Suprapubic skin (tissue), 4 donors: ENCODE results near the gene GGCX. TPM values are rescaled to one million over a fixed set of nuclear protein-coding genes. Genes with fewer than 3 reads are reported as not detected.
A peak's percentile ranks its signal among the peaks of the same experiment; 100 is the strongest.

ENCODE experiments used
- DNase-seq, 2 donors: peaks; one replicate each; pipeline ENCODE4 v3.0.0-alpha.2; 2019; ENCODE audit warnings: low spot score in 2 of 2
- H3K27ac ChIP-seq: fragments of 200-600 bp; sonication (generic); one replicate; pipeline ENCODE4 v1.5.1; 2019
- H3K27me3 ChIP-seq: fragments of 200-600 bp; sonication (generic); one replicate; pipeline ENCODE4 v1.5.1; 2019
- H3K36me3 ChIP-seq: fragments of 200-600 bp; sonication (generic); one replicate; pipeline ENCODE4 v1.5.1; 2019
- H3K4me1 ChIP-seq: fragments of 200-600 bp; sonication (generic); one replicate; pipeline ENCODE4 v1.5.1; 2019
- H3K4me3 ChIP-seq: fragments of 200-600 bp; sonication (generic); one replicate; pipeline ENCODE4 v1.5.1; 2019; ENCODE audit warnings: mild to moderate bottlenecking
- H3K9me3 ChIP-seq: fragments of 200-600 bp; sonication (generic); one replicate; pipeline ENCODE4 v1.5.1; 2019
- CTCF ChIP-seq, 2 donors: fragments of 200-600 bp in 1 of 2; fragments of 450-650 bp in 1 of 2; sonication (generic) in 1 of 2; IDR thresholded peaks; one replicate each; pipeline ENCODE4 v1.5.1; 2016 to 2019; ENCODE audit warnings: antibody characterized with exemption in 2 of 2, mild to moderate bottlenecking in 1 of 2, moderate library complexity in 1 of 2
- EP300 ChIP-seq: sonication (generic); formaldehyde crosslinking; IDR thresholded peaks from one replicate; pipeline ENCODE4 v1.6.1; 2017; ENCODE audit warnings: antibody characterized with exemption
- POLR2A ChIP-seq, 2 donors: fragments of 450-650 bp; IDR thresholded peaks; one replicate each; pipeline ENCODE4 v1.6.1; 2017; ENCODE audit warnings: antibody characterized with exemption in 2 of 2, mild to moderate bottlenecking in 2 of 2, moderate library complexity in 2 of 2
- POLR2AphosphoS5 ChIP-seq, 3 donors: sonication (generic); formaldehyde crosslinking; IDR thresholded peaks; one replicate each; pipeline ENCODE4 v1.6.1; 2017; ENCODE audit warnings: antibody characterized with exemption in 3 of 3
- WGBS: methylation state at CpG from one replicate; pipeline ENCODE4 v1.1.5; 2018; 5-methylcytosine and 5-hydroxymethylcytosine counted together
- total RNA-seq, 4 donors: library from RNA; depleted of rRNA; stranded (reverse); fragments of >200 nt; gene quantifications; one replicate each; pipeline ENCODE4 v1.1.0, GENCODE V29; 2016

Gene GGCX
- total RNA-seq, 4 donors from 2014 or later = 23.2 to 38.9 (median 27.7) TPM

DNA sequence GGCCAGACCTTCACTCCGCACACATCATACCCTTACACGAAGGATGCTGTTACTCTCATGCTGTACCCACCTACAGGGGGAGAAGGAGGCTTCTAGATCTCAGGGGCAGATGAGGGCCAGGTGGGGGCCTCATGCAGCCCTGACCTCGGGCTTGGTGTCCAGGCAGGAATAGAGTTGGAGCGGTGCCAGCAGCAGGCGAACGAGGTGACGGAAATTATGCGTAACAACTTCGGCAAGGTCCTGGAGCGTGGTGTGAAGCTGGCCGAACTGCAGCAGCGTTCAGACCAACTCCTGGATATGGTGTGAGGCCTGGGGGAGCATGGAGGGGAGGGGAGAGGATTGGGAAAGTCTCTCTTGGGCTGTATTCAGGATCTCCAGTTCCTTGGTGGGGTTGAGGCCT is 30.3 kb upstream of the GGCX start:
- H3K4me3 ChIP-seq = no peak overlapping the region
- peaks cover 70% of the 10 kb centered on the region for H3K4me1 ChIP-seq
- H3K9me3 ChIP-seq = no peaks in the 10 kb centered on the region
- WGBS = 85% methylated on average over 11 of the region's 12 CpGs
- H3K27me3 ChIP-seq = no peaks in the 10 kb centered on the region
- no peak for DNase-seq
- TF ChIP-seq POLR2A (IDR thresholded peaks at IDR 0.05) = no peak
- TF ChIP-seq CTCF (IDR thresholded peaks at IDR 0.05) = no peak
- no peak for TF ChIP-seq EP300
- no peak for TF ChIP-seq POLR2AphosphoS5 (IDR thresholded peaks at IDR 0.05)
- no peaks in the 10 kb centered on the region for H3K36me3 ChIP-seq
- peak overlapping the region; percentile 84 for H3K27ac ChIP-seq

GRCh38 chr2:85590950-85591349 is 29.7 kb upstream of the GGCX start:
- WGBS = 86% methylated on average over 2 of the region's 2 CpGs
- H3K4me1 ChIP-seq = peaks cover 70% of the 10 kb centered on the region
- H3K9me3 ChIP-seq = no peaks in the 10 kb centered on the region
- H3K27ac ChIP-seq = peak overlapping the region; percentile 84
- no peak for DNase-seq
- no peak overlapping the region for H3K4me3 ChIP-seq
- TF ChIP-seq CTCF (IDR thresholded peaks at IDR 0.05) (no peak), POLR2AphosphoS5 (IDR thresholded peaks at IDR 0.05) (no peak), POLR2A (IDR thresholded peaks at IDR 0.05) (no peak), EP300 (no peak)
- H3K36me3 ChIP-seq = no peaks in the 10 kb centered on the region
- no peaks in the 10 kb centered on the region for H3K27me3 ChIP-seq

GRCh38 chr2:85589982-85590791 is 28.9 kb upstream of the GGCX start:
- WGBS = 54% methylated on average over 7 of the region's 7 CpGs
- no peak for TF ChIP-seq EP300
- TF ChIP-seq CTCF (IDR thresholded peaks at IDR 0.05) = no peak
- TF ChIP-seq POLR2AphosphoS5 (IDR thresholded peaks at IDR 0.05) = peak in 1 of 3 donors; percentile 15
- no peak for TF ChIP-seq POLR2A (IDR thresholded peaks at IDR 0.05)
- H3K4me1 ChIP-seq = peaks cover 77% of the 10 kb centered on the region
- H3K27ac ChIP-seq = peak overlapping the region; percentile 84
- H3K36me3 ChIP-seq = no peaks in the 10 kb centered on the region
- no peak overlapping the region for H3K4me3 ChIP-seq
- no peaks in the 10 kb centered on the region for H3K27me3 ChIP-seq
- no peaks in the 10 kb centered on the region for H3K9me3 ChIP-seq
- DNase-seq = no peak

GRCh38 chr2:85589181-85589580 is 27.9 kb upstream of the GGCX start:
- TF ChIP-seq POLR2AphosphoS5 (IDR thresholded peaks at IDR 0.05) (no peak), EP300 (no peak), POLR2A (IDR thresholded peaks at IDR 0.05) (no peak)
- Histone ChIP-seq H3K27me3 (no peaks in the 10 kb centered on the region), H3K4me1 (peaks cover 78% of the 10 kb centered on the region), H3K27ac (peak overlapping the region; percentile 84), H3K9me3 (no peaks in the 10 kb centered on the region), H3K36me3 (no peaks in the 10 kb centered on the region), H3K4me3 (no peak overlapping the region)
- WGBS = 67% methylated on average over 4 of the region's 4 CpGs
- DNase-seq = no peak

- no peak for TF ChIP-seq CTCF (IDR thresholded peaks at IDR 0.05)
- no peak for TF ChIP-seq POLR2AphosphoS5 (IDR thresholded peaks at IDR 0.05)
- TF ChIP-seq POLR2A (IDR thresholded peaks at IDR 0.05) = no peak
- TF ChIP-seq EP300 = no peak
- H3K4me3 ChIP-seq = no peak overlapping the region
- no peak for DNase-seq
- 79% methylated on average over 4 of the region's 4 CpGs for WGBS
- peak overlapping the region; percentile 84 for H3K27ac ChIP-seq
- no peaks in the 10 kb centered on the region for H3K36me3 ChIP-seq
- no peaks in the 10 kb centered on the region for H3K9me3 ChIP-seq
- H3K27me3 ChIP-seq = no peaks in the 10 kb centered on the region
- peaks cover 83% of the 10 kb centered on the region for H3K4me1 ChIP-seq
These were observed 27.4 kb upstream of the GGCX start for GRCh38 chr2:85588645-85589044.
